ENCODE results near the gene SLC37A3. TPM values are rescaled to one million over a fixed set of nuclear protein-coding genes. Genes with fewer than 3 reads are reported as not detected.

SLC37A3 gene
- total RNA-seq, 1 experiment from 2014 or later: 57.8 TPM

DNA sequence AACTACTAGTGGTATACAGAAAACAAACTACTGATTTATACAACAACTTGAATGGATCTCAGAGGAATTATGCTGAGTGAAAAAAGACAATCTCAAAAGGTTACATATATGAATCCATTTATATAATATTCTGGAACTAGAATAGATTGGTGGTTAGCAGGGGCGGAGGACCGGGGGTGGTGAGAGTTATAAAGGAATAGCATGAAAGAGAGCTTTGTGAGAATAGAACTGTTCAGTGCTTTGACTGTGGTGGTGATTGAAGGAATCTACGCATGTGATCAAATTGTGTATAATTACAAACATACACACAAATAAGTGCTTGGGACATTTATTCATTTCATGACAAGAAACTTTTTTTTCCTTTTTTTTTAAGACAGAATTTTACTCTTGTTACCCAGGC lies 25.2 kb upstream of the SLC37A3 start:
- H3K36me3 ChIP-seq (ENCODE audit: control insufficient read depth, insufficient read depth, low read length): no peaks in the 10 kb centered on the region
- H3K9me3 ChIP-seq (ENCODE audit: control insufficient read depth, insufficient read depth, low read depth, low read length): no peaks in the 10 kb centered on the region
- no peaks in the 10 kb centered on the region for H3K27me3 ChIP-seq (ENCODE audit: control insufficient read depth, insufficient read depth, low read length)
- intact Hi-C loops (cut with micrococcal nuclease; ENCODE audit: unreplicated experiment): no loop called here
- no peak overlapping the region for H3K27ac ChIP-seq (ENCODE audit: low read length)
- CTCF ChIA-PET: no interaction called here
- in situ Hi-C loops (cut with HindIII; ENCODE audit: low pct_unique_long_range_greater_than_20kb, low sequenced_read_pairs): no loop called here
- POLR2A ChIA-PET: interaction anchor here (0.7 kb wide), 1 partner anchor 24 kb away, joined by 6 read pairs; no protein-coding TSS in a partner anchor
- TF ChIP-seq, protein P1, sequence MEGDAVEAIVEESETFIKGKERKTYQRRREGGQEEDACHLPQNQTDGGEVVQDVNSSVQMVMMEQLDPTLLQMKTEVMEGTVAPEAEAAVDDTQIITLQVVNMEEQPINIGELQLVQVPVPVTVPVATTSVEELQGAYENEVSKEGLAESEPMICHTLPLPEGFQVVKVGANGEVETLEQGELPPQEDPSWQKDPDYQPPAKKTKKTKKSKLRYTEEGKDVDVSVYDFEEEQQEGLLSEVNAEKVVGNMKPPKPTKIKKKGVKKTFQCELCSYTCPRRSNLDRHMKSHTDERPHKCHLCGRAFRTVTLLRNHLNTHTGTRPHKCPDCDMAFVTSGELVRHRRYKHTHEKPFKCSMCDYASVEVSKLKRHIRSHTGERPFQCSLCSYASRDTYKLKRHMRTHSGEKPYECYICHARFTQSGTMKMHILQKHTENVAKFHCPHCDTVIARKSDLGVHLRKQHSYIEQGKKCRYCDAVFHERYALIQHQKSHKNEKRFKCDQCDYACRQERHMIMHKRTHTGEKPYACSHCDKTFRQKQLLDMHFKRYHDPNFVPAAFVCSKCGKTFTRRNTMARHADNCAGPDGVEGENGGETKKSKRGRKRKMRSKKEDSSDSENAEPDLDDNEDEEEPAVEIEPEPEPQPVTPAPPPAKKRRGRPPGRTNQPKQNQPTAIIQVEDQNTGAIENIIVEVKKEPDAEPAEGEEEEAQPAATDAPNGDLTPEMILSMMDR (IDR thresholded peaks at IDR 0.05): no peak
- TF ChIP-seq, protein P2, sequence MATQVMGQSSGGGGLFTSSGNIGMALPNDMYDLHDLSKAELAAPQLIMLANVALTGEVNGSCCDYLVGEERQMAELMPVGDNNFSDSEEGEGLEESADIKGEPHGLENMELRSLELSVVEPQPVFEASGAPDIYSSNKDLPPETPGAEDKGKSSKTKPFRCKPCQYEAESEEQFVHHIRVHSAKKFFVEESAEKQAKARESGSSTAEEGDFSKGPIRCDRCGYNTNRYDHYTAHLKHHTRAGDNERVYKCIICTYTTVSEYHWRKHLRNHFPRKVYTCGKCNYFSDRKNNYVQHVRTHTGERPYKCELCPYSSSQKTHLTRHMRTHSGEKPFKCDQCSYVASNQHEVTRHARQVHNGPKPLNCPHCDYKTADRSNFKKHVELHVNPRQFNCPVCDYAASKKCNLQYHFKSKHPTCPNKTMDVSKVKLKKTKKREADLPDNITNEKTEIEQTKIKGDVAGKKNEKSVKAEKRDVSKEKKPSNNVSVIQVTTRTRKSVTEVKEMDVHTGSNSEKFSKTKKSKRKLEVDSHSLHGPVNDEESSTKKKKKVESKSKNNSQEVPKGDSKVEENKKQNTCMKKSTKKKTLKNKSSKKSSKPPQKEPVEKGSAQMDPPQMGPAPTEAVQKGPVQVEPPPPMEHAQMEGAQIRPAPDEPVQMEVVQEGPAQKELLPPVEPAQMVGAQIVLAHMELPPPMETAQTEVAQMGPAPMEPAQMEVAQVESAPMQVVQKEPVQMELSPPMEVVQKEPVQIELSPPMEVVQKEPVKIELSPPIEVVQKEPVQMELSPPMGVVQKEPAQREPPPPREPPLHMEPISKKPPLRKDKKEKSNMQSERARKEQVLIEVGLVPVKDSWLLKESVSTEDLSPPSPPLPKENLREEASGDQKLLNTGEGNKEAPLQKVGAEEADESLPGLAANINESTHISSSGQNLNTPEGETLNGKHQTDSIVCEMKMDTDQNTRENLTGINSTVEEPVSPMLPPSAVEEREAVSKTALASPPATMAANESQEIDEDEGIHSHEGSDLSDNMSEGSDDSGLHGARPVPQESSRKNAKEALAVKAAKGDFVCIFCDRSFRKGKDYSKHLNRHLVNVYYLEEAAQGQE (IDR thresholded peaks at IDR 0.05; ENCODE audit: insufficient read depth in 1 of 2, low read depth in 2 of 2, low read length in 1 of 2): no peak
- no peak for TF ChIP-seq POLR2AphosphoS5 (IDR thresholded peaks at IDR 0.05; ENCODE audit: low read depth, low read length)
- TF ChIP-seq SIN3A (IDR thresholded peaks at IDR 0.05; ENCODE audit: borderline replicate concordance, insufficient read depth, low read depth, low read length): no peak
- TF ChIP-seq TCF7L2 (IDR thresholded peaks at IDR 0.05; ENCODE audit: low read depth, low read length): no peak
- no peaks in the 10 kb centered on the region for H3K4me1 ChIP-seq (ENCODE audit: control insufficient read depth, insufficient read depth, low read length)
- ATAC-seq (no peak), DNase-seq (ENCODE audit: low read depth, low spot score) (no peak)
- H3K4me3 ChIP-seq (ENCODE audit: low read depth in 2 of 2, low read length in 2 of 2): no peak overlapping the region
- no TSS peak for BruUV-seq (replicated peaks)

DNA sequence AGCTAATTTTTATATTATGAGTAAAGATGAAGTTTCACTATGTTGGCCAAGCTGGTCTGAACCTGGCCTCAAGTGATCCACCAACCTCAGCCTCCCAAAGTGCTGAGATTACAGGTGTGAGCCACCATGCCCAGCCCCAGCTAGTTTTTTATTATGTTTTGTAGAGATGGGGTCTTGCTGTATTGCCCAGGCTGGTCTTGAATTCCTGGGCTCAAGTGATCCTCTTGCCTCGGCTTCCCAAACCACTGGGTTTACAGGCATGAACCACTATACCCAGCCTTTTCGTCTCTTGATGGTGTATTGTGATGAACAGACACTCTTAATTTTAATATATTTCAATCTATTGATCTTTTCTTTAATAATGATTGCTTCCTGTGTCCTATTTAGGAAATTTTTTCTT lies 23.2 kb upstream of the SLC37A3 start:
- Histone ChIP-seq H3K4me3 (ENCODE audit: low read depth in 2 of 2, low read length in 2 of 2) (no peak overlapping the region), H3K27me3 (ENCODE audit: control insufficient read depth, insufficient read depth, low read length) (no peaks in the 10 kb centered on the region), H3K4me1 (ENCODE audit: control insufficient read depth, insufficient read depth, low read length) (no peaks in the 10 kb centered on the region), H3K27ac (ENCODE audit: low read length) (no peak overlapping the region), H3K9me3 (ENCODE audit: control insufficient read depth, insufficient read depth, low read depth, low read length) (no peaks in the 10 kb centered on the region), H3K36me3 (ENCODE audit: control insufficient read depth, insufficient read depth, low read length) (no peaks in the 10 kb centered on the region)
- intact Hi-C loops (cut with micrococcal nuclease; ENCODE audit: unreplicated experiment): no loop called here
- ChIA-PET CTCF (no interaction called here), POLR2A (no interaction called here)
- TF ChIP-seq TCF7L2 (IDR thresholded peaks at IDR 0.05; ENCODE audit: low read depth, low read length) (no peak), SIN3A (IDR thresholded peaks at IDR 0.05; ENCODE audit: borderline replicate concordance, insufficient read depth, low read depth, low read length) (no peak), POLR2AphosphoS5 (IDR thresholded peaks at IDR 0.05; ENCODE audit: low read depth, low read length) (no peak)
- TF ChIP-seq, protein P2 (IDR thresholded peaks at IDR 0.05; ENCODE audit: insufficient read depth in 1 of 2, low read depth in 2 of 2, low read length in 1 of 2): no peak
- TF ChIP-seq, protein P1 (IDR thresholded peaks at IDR 0.05): no peak
- DNase-seq (ENCODE audit: low read depth, low spot score) (no peak), ATAC-seq (no peak)
- in situ Hi-C loops (cut with HindIII; ENCODE audit: low pct_unique_long_range_greater_than_20kb, low sequenced_read_pairs): no loop called here
- BruUV-seq (replicated peaks): no TSS peak
